ENCODE data around the gene SYNPO.

The SYNPO gene

GRCh38 chr5:150606476-150606875 is 34.0 kb upstream of the SYNPO start:
- no peak for TF ChIP-seq CTCF (IDR thresholded peaks at IDR 0.05; ENCODE audit: low read length, missing control alignments)
- H3K4me3 ChIP-seq (replicated peaks; ENCODE audit: low read depth, low read length): no peak overlapping the region
- DNase-seq (ENCODE audit: low read depth): no peak

DNA sequence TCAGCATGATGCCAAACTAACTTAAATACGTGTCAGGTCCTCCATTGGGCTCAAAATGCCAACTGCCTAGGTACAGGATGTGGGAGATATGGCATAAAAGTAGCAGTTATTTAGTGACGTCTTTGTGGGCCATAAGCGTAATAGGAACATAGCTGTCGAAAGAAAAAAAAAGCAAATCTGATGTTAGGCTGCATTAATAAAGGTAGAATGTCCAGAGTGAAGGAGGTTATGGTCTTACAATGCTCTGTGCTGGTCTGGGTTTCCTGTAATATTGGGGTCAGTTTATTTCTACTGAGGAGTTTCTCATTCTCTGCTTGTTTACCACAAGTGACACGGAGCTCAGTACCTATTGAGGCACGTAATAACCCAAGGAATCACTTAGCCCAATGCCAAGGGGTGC is 33.4 kb upstream of the SYNPO start:
- no peak overlapping the region for H3K4me3 ChIP-seq (replicated peaks; ENCODE audit: low read depth, low read length)

GRCh38 chr5:150607991-150608390 is 32.5 kb upstream of the SYNPO start:
- TF ChIP-seq CTCF (IDR thresholded peaks at IDR 0.05; ENCODE audit: low read length, missing control alignments): no peak
- DNase-seq (ENCODE audit: low read depth): no peak
- H3K4me3 ChIP-seq (replicated peaks; ENCODE audit: low read depth, low read length): no peak overlapping the region

More for the DNA sequence above, 33.4 kb upstream of the SYNPO start:
- no peak for DNase-seq (ENCODE audit: low read depth)
- TF ChIP-seq CTCF (IDR thresholded peaks at IDR 0.05; ENCODE audit: low read length, missing control alignments): no peak

GRCh38 chr5:150608991-150609390 is 31.5 kb upstream of the SYNPO start:
- TF ChIP-seq CTCF (IDR thresholded peaks at IDR 0.05; ENCODE audit: low read length, missing control alignments): no peak
- no peak for DNase-seq (ENCODE audit: low read depth)
- no peak overlapping the region for H3K4me3 ChIP-seq (replicated peaks; ENCODE audit: low read depth, low read length)

GRCh38 chr5:150609843-150610584 is 30.4 kb upstream of the SYNPO start:
- TF ChIP-seq CTCF (IDR thresholded peaks at IDR 0.05; ENCODE audit: low read length, missing control alignments): no peak
- no peak overlapping the region for H3K4me3 ChIP-seq (replicated peaks; ENCODE audit: low read depth, low read length)
- DNase-seq (ENCODE audit: low read depth): no peak

GRCh38 chr5:150611026-150611425 is 29.4 kb upstream of the SYNPO start:
- no peak overlapping the region for H3K4me3 ChIP-seq (replicated peaks; ENCODE audit: low read depth, low read length)
- no peak for TF ChIP-seq CTCF (IDR thresholded peaks at IDR 0.05; ENCODE audit: low read length, missing control alignments)
- no peak for DNase-seq (ENCODE audit: low read depth)

GRCh38 chr5:150612405-150612804 is 28.1 kb upstream of the SYNPO start:
- no peak for TF ChIP-seq CTCF (IDR thresholded peaks at IDR 0.05; ENCODE audit: low read length, missing control alignments)
- no peak for DNase-seq (ENCODE audit: low read depth)
- no peak overlapping the region for H3K4me3 ChIP-seq (replicated peaks; ENCODE audit: low read depth, low read length)
